DND-41 (cell line): ENCODE data around the gene CDC42EP2.

Experiments used
- EZH2 ChIP-seq: IDR thresholded peaks from 3 replicates; pipeline ENCODE4 v1.6.1; 2012; ENCODE audit warnings: borderline replicate concordance, low read depth, mild to moderate bottlenecking, moderate library complexity, low read length, inconsistent platforms; ENCODE audit not compliant: severe bottlenecking
- TF ChIP-seq, protein P1 (sequence below): IDR thresholded peaks from 2 replicates; pipeline ENCODE4 v1.5.1; 2012; ENCODE audit warnings: borderline replicate concordance, low read length, moderate library complexity, mild to moderate bottlenecking; ENCODE audit not compliant: poor library complexity, severe bottlenecking; ENCODE audit errors: extremely low read depth

DNA sequence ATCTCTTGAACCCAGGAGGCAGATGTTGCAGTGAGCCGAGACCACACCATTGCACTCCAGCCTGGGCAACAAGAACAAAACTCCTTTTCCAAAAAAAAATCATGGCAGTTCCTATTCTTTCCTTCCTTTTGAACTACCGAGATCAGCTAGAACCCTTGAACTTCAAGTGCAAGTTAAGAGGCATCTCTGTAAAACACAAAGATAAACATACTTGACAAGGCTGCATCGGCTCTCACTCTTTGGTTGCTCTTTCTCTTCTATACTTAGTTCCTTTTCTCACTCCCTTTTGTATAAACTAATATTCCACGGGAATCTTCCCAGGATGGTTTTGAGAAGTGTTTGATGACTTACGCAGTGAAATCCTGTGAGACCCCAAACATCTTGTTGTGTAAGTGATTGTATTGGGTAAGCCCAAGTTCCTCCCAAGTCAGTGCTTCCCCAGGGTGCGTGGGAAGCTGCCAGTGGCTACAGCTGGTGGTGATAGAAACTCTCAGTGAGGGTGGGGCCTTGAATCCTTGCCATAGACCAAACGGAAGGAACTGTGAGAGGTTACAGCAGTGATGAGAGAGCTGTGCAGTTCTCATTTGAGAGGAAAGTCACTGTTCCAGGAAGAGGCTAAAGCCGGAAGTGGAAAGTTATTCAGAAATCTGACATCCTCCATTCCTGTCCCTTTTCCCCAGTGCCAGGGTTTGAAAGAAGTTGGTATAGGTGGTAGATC lies 24.1 kb upstream of the CDC42EP2 start:
- no peak for TF ChIP-seq EZH2
- TF ChIP-seq, protein P1, sequence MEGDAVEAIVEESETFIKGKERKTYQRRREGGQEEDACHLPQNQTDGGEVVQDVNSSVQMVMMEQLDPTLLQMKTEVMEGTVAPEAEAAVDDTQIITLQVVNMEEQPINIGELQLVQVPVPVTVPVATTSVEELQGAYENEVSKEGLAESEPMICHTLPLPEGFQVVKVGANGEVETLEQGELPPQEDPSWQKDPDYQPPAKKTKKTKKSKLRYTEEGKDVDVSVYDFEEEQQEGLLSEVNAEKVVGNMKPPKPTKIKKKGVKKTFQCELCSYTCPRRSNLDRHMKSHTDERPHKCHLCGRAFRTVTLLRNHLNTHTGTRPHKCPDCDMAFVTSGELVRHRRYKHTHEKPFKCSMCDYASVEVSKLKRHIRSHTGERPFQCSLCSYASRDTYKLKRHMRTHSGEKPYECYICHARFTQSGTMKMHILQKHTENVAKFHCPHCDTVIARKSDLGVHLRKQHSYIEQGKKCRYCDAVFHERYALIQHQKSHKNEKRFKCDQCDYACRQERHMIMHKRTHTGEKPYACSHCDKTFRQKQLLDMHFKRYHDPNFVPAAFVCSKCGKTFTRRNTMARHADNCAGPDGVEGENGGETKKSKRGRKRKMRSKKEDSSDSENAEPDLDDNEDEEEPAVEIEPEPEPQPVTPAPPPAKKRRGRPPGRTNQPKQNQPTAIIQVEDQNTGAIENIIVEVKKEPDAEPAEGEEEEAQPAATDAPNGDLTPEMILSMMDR, result no peak
